HG03066 (cell line): ENCODE data around the gene TPK1.

Experiments
- ATAC-seq: cut with Tn5 transposase; IDR thresholded peaks from one replicate; pipeline ENCODE4 v1.9.1; 2021; ENCODE audit warnings: low read depth; ENCODE audit not compliant: unreplicated experiment

Gene TPK1

GRCh38 chr7:144835652-144836544 is at the start of gene TPK1:
Gene TPK1, minus strand, starts transcription at chr7:144836053. Its CDS starts 451 bp downstream, at chr7:144835602.
- peak; percentile 76 for ATAC-seq

GRCh38 chr7:144885478-144885877 is 49.6 kb upstream of the TPK1 start:
- ATAC-seq = no peak

- no peak for ATAC-seq
Observed at GRCh38 chr7:144884896-144885295, 49.0 kb upstream of the TPK1 start.

GRCh38 chr7:144873316-144873845 is 37.5 kb upstream of the TPK1 start:
- no peak for ATAC-seq

- no peak for ATAC-seq
Observed at GRCh38 chr7:144869082-144869481, 33.2 kb upstream of the TPK1 start.

GRCh38 chr7:144866189-144866588 is 30.3 kb upstream of the TPK1 start:
- no peak for ATAC-seq

- no peak for ATAC-seq
Observed at GRCh38 chr7:144863320-144863647, 27.4 kb upstream of the TPK1 start.

DNA sequence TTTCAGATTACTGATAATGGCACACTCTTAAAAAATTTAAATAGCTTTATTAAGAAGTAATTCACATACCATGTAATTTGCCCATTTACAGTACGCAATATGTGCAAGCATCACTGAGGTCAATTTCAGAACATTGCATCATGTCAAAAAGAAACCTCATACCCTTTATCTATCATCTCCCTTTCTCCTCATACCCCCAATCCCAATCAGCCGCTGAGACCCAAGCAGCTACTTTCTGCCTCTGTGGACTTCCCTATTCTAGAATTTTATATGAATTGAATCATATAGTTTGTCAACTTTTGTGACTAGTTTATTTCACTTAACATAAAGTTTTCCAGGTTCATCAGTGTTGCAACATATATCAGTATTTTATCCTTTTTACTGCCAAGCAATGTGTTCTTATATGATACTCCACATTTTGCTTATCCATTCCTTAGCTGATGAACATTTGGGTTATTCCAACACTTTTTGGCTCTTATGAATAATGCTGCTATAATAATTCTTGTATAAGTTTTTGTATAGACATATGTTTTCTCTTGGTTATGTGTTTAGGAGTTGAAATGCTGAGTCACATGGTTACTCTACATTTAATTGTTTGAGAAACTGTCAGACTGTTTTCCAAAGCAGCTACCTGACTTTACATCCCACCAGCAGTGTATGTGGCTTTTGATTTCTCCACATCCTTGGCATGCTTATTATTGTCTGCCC is 26.9 kb upstream of the TPK1 start:
- no peak for ATAC-seq

GRCh38 chr7:144859739-144860138 is 23.9 kb upstream of the TPK1 start:
- ATAC-seq = no peak

DNA sequence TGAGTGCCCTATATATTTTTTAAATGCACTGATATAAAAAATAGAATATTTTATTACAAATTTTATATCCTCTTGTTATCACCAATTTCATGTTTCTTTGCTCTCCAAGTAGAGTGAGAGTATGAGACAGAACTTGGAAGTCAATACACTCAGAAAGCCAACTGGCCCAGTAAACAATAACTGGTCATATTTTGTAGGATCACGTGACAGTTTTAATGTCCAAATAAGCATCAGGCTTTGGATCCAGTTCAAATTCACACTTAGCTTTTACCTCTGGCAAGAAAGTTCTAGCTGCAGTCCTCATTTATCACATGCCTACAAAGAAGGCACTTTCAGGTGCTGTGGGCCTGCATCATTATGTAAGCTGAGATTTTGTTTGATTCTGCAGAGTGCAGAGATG is 21.6 kb upstream of the TPK1 start:
- no peak for ATAC-seq

- ATAC-seq = no peak
Observed at GRCh38 chr7:144854839-144855424, 19.1 kb upstream of the TPK1 start.

GRCh38 chr7:144853542-144853941 is 17.7 kb upstream of the TPK1 start:
- ATAC-seq = no peak

DNA sequence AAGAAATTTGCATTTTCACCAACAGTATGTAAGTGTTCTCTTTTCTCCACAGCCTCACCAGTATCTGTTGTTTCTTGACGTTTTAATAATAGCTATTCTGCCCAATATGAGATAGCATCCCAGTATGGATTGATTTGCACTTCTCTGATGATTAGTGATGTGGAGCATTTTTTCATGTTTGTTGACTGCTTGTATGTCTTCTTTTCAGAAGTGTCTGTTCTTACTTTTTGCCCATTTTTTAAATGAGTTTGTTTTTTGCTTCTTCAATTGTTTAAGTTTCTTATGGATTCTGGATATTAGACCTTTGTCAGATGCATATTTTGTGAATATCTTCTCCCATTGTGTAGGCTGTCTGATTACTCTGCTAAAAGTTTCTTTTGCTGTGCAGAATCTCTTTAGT is 12.2 kb upstream of the TPK1 start:
- ATAC-seq = no peak

DNA sequence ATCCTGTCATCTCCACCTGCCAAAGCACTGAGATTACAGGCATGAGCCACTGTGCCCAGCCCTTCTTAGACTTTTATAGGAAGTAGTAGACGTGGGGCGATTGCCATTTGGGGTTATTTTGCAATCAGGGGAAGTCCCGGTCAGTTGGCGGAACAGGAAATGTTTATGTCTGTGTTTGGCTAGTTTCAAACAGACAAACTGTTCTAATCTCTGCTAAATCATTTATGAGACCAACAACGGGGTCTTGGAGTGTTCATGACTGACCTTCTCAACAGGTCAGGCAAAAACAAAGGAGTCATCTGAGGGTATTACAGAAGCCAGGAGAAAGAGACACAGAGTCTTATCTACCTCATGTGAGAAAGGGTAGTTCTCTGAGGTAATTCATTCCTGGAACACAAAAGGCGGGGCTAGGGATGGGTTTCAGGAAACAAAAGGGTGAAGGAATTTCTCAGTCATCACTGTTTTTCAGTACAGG is 6.6 kb upstream of the TPK1 start:
- peak; percentile 85 for ATAC-seq

DNA sequence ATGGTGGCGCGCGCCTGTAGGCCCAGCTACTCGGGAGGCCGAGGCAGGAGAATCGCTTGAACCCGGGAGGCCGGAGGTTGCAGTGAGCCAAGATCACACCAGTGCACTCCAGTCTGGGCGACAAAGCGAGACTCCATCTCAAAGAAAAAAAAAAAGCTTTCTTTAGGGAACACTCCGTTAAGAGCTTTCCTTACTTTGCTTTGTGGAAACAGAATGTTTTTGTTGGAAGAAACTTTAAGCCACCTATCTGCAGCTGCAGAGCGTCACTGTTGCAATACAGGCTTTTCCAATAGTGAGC is 641 bp upstream of the TPK1 start:
- ATAC-seq = no peak

DNA sequence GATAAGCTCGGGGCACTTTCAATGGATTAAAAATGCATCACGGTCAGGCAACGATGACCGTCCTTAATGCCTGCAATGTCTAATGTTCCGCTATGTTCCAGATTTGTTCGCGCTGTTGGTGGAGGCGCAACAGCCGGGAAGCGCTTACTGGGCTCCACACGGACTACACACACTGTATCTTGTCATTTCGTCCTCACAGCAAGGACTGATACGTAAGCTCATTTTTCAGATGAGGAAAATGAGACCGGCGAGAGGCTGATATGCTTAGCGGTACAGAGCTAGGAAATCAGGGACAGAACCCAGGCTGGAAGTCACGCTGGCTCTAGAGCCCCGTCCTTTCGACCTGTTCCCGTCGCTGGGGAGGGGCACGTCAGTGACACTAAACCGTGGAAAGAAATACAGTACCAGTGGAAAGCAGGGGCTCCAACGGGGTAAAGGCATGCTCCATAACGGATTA is 670 bp downstream of the TPK1 start:
- ATAC-seq = peak; percentile 31

DNA sequence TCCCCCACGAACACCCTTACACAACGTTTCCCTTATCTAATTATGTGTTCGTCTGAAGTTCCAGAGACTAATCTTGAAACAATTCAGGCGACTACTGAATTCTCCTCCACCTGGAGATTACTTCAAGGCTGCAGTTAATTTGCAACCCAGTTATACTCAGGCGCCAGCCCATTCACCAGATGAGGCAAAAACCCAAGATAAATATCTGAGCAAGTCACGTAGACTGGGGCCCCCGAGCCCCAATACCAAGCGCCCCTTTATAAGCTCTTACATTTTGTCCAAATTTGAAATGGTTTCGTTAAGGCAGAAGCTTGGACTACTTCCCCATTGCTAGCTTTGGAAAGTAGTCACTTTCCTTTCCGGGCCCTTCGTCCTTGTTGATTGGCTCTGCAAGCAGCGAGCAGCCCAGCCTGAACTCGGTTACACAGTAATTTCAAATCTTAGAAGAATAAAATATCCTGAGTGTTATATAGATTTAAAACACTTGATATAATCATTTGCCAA is 1.2 kb downstream of the TPK1 start:
- peak; percentile 35 for ATAC-seq

DNA sequence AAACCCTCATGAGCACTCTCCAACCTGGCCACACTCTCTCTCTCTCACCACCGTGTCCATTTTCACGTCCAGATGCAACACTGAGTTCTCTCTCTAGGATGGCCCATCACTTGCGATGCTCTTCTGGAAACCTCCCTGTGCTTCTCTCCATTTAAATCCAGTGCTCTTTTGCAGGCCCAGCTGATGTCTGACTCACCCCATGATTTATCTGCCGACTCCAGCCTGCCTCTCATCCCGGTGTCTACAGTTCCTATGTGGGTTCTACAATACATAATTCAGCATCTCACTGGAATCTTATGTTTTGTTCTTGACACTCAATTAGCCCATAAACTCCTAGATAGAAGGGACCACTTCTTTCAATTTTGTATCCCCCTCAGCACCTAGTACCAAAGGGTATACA is 5.0 kb downstream of the TPK1 start:
- ATAC-seq = no peak

DNA sequence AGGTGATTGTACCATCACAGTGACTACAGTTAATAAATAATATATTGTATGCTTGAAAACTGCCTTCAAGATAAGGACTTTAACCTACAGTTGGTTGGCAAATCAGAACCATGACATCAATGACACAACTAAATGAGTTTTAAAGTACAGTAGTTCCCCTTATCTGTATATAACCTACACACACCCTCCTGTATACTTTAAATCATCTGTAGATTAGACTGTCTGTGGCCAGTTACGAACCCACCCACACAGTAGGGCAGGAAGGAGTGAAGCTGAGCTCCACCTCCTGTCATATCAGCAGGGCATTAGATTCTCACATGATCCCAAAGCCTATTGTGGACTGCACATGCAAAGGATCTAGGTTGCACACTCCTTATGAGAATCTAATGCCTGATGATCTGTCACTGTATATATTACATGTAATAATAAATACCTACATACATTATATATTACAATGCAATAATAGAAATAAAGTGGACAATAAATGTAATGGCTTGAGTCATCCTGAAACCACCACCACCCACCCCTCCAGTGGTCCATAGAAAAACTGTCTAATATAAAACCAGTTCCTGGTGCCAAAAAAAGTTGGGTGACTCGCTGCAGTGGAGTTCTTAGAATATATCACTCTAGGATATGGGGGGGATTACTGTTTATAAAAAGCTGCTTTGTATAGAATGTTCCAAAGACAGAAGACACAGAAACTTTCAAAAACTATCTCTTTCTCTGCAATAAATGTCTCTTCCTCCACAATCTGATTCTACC is 5.6 kb downstream of the TPK1 start:
- no peak for ATAC-seq

GRCh38 chr7:144827621-144828020 is 8.2 kb downstream of the TPK1 start:
- no peak for ATAC-seq
